NT2/D1 (cell line): ENCODE data around the gene ATG10.

ENCODE experiments used
- DNase-seq: peaks from one replicate; pipeline ENCODE4 v3.0.0-alpha.2; 2011; ENCODE audit warnings: low read depth, low spot score
- H3K27me3 ChIP-seq: 2 replicates; pipeline ENCODE4 v1.6.0; 2011; ENCODE audit warnings: mild to moderate bottlenecking; ENCODE audit not compliant: insufficient read length, insufficient read depth
- H3K36me3 ChIP-seq: 2 replicates; pipeline ENCODE4 v1.6.1; 2011; ENCODE audit warnings: mild to moderate bottlenecking, low read length, mixed read lengths; ENCODE audit not compliant: insufficient read depth, insufficient read length
- H3K4me1 ChIP-seq: 2 replicates; pipeline ENCODE4 v1.5.1; 2011; ENCODE audit not compliant: insufficient read depth, insufficient read length
- H3K4me3 ChIP-seq: 2 replicates; pipeline ENCODE4 v1.5.1; 2011; ENCODE audit warnings: low read depth; ENCODE audit not compliant: insufficient read length
- H3K9ac ChIP-seq: 2 replicates; pipeline ENCODE4 v1.6.0; 2011; ENCODE audit warnings: low read depth; ENCODE audit not compliant: insufficient read length
- H3K9me3 ChIP-seq: 2 replicates; pipeline ENCODE4 v1.5.1; 2011; ENCODE audit warnings: mild to moderate bottlenecking, low read length; ENCODE audit not compliant: insufficient read depth
- SUZ12 ChIP-seq: IDR thresholded peaks from 2 replicates; pipeline ENCODE4 v1.6.1; 2011; ENCODE audit not compliant: insufficient read length, insufficient read depth; ENCODE audit errors: extremely low read depth
- YY1 ChIP-seq: IDR thresholded peaks from 2 replicates; pipeline ENCODE4 v1.6.1; 2011; ENCODE audit not compliant: insufficient read length, insufficient read depth
- ZNF274 ChIP-seq: IDR thresholded peaks from 2 replicates; pipeline ENCODE4 v1.6.1; 2011; ENCODE audit warnings: mild to moderate bottlenecking, low read depth, low read length

Gene ATG10

GRCh38 chr5:82244854-82245635 lies 273.2 kb downstream of the ATG10 start:
- DNase-seq = no peak
- Histone ChIP-seq H3K9me3 (no peaks in the 10 kb centered on the region), H3K36me3 (no peaks in the 10 kb centered on the region), H3K27me3 (no peaks in the 10 kb centered on the region), H3K4me3 (no peak overlapping the region), H3K9ac (no peak overlapping the region), H3K4me1 (no peaks in the 10 kb centered on the region)
- TF ChIP-seq SUZ12 (no peak), YY1 (no peak), ZNF274 (no peak)

GRCh38 chr5:82246960-82247574 lies 275.2 kb downstream of the ATG10 start:
- Histone ChIP-seq H3K36me3 (no peaks in the 10 kb centered on the region), H3K4me1 (no peaks in the 10 kb centered on the region), H3K27me3 (no peaks in the 10 kb centered on the region), H3K4me3 (no peak overlapping the region), H3K9me3 (no peaks in the 10 kb centered on the region), H3K9ac (no peak overlapping the region)
- DNase-seq = no peak
- no peak for TF ChIP-seq ZNF274
- TF ChIP-seq SUZ12 = no peak

DNA sequence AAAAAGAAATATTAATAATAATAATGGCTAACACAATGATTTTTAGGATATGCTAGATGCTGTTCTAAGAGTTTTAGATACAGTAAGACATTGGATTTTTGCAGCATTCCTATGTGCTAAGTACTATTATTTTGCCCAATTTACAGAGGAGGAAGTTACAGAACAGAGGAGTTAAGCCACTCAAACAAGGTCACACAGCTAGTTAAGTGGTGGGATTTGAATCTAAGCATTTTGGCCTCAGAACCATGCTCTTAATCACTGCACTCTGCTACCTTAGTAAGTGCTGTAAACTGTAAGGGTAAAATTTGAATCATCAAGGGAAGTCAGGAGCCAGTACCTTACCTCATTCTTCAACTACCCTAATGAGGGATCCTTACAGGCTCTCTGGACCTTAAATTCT lies 280.9 kb downstream of the ATG10 start:
- no peak for DNase-seq
- TF ChIP-seq YY1 (no peak), SUZ12 (no peak), ZNF274 (no peak)
- H3K9me3 ChIP-seq = no peaks in the 10 kb centered on the region

DNA sequence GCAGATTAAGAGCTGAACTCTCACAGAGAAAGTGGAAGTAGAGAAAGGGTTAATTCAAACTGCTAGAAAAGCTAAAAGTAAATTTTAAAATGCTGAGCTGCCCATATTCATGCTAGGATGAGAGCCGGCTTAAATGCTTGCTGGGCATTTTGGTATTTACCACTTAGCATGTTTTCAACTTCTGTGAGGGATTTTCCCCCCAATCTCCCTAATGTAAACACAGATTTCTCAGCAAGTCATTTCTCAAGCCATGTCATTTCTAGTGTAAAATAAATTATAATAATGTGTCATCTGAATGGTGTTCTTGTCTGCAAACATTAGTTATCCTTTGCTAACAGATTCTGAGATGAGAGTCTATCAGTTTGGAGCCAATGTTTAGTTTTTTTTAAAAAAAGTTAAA lies 284.0 kb downstream of the ATG10 start:
- no peak overlapping the region for H3K4me3 ChIP-seq
- TF ChIP-seq SUZ12 (no peak), ZNF274 (no peak), YY1 (no peak)
- H3K36me3 ChIP-seq = no peaks in the 10 kb centered on the region
- H3K9me3 ChIP-seq = no peaks in the 10 kb centered on the region
- no peaks in the 10 kb centered on the region for H3K27me3 ChIP-seq
- DNase-seq = no peak
- no peaks in the 10 kb centered on the region for H3K4me1 ChIP-seq
- H3K9ac ChIP-seq = no peak overlapping the region

More for the DNA sequence above, 280.9 kb downstream of the ATG10 start:
- Histone ChIP-seq H3K4me3 (no peak overlapping the region), H3K36me3 (no peaks in the 10 kb centered on the region), H3K4me1 (no peaks in the 10 kb centered on the region), H3K27me3 (no peaks in the 10 kb centered on the region), H3K9ac (no peak overlapping the region)

DNA sequence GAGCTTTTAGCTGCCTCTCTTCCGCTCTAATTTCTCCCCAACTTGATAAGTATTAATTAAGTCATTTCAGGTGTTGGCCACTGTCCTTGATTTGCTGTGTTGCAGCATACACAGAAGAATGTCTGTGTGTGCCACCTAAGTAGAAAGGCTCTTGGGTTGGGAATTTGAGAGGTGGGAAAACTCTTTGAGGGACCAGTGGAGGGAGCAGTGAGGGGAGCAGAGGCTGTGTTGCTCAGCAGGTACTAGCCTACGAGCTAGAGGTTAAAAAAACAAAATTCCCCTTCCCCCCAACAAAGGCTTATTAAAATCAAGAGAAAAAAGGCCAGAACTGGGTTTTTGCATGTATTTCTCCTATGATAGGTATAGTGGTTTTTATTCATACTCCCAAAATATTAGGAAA lies 285.4 kb downstream of the ATG10 start:
- H3K4me1 ChIP-seq = no peaks in the 10 kb centered on the region
- H3K9me3 ChIP-seq = no peaks in the 10 kb centered on the region
- no peak for TF ChIP-seq ZNF274
- no peak for TF ChIP-seq YY1
- TF ChIP-seq SUZ12 = no peak
- no peaks in the 10 kb centered on the region for H3K36me3 ChIP-seq
- H3K9ac ChIP-seq = no peak overlapping the region
- no peak for DNase-seq
- no peaks in the 10 kb centered on the region for H3K27me3 ChIP-seq
- no peak overlapping the region for H3K4me3 ChIP-seq

DNA sequence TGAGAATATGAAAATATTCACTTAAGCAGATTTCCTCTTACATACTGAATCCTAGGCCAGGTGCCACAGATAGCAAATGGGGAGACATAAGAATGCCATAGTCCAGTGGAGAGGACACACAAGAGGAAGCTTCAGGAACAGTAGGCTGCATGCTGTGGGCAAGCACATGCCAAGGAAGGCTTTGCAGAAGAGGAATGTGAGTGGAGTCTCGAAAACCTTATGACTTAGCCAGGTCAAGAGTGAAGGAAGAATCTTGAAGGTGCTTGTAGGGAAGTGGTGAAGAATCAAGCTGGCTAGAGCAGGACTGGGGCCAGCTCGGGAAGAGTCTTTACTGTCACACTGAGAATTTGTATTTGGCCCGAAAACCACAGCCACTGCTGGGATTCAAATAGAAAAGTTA lies 285.9 kb downstream of the ATG10 start:
- Histone ChIP-seq H3K4me3 (no peak overlapping the region), H3K9ac (peak overlapping the region; percentile 17), H3K4me1 (no peaks in the 10 kb centered on the region), H3K36me3 (no peaks in the 10 kb centered on the region), H3K9me3 (no peaks in the 10 kb centered on the region), H3K27me3 (no peaks in the 10 kb centered on the region)
- TF ChIP-seq SUZ12 (no peak), YY1 (no peak), ZNF274 (no peak)
- DNase-seq = no peak

- Histone ChIP-seq H3K9me3 (no peaks in the 10 kb centered on the region), H3K4me1 (no peaks in the 10 kb centered on the region), H3K4me3 (no peak overlapping the region), H3K36me3 (no peaks in the 10 kb centered on the region), H3K27me3 (no peaks in the 10 kb centered on the region), H3K9ac (no peak overlapping the region)
- no peak for DNase-seq
- no peak for TF ChIP-seq ZNF274
- no peak for TF ChIP-seq SUZ12
- no peak for TF ChIP-seq YY1
Measured at GRCh38 chr5:82259172-82259800, 287.5 kb downstream of the ATG10 start.
